Neural cell (in vitro differentiated cells): ENCODE measurements around the gene PNPLA2. TPM values are rescaled to one million over a fixed set of nuclear protein-coding genes. Genes with fewer than 3 reads are reported as not detected.

Source experiments
- H2AFZ ChIP-seq: fragments of 200-600, 300-800 bp; sonication (generic), shearing (Covaris generic); 2 replicates; pipeline ENCODE4 v1.6.0; 2014; ENCODE audit warnings: low read depth, mild to moderate bottlenecking, antibody characterized with exemption, low read length, moderate library complexity
- H3F3A ChIP-seq: fragments of 200-600 bp; shearing (Covaris generic); 2 replicates; pipeline ENCODE4 v1.6.1; 2016; ENCODE audit warnings: mild to moderate bottlenecking, moderate library complexity, mixed read lengths, antibody characterized with exemption, low read length; ENCODE audit not compliant: insufficient read depth, poor library complexity, severe bottlenecking
- H3K27ac ChIP-seq: fragments of 200-600, 300-800 bp; sonication (generic), shearing (Covaris generic); 2 replicates; pipeline ENCODE4 v1.5.1; 2014; ENCODE audit warnings: mild to moderate bottlenecking, low read length, moderate library complexity
- H3K27me3 ChIP-seq: fragments of 300-800, 200-600 bp; sonication (generic), shearing (Covaris generic); 2 replicates; pipeline ENCODE4 v1.6.0; 2014; ENCODE audit warnings: mild to moderate bottlenecking, low read depth, low read length, moderate library complexity; ENCODE audit not compliant: insufficient read depth
- H3K36me3 ChIP-seq: fragments of 300-800, 200-600 bp; sonication (generic), shearing (Covaris generic); 2 replicates; pipeline ENCODE4 v1.5.1; 2014; ENCODE audit warnings: mild to moderate bottlenecking, antibody characterized with exemption, low read length, moderate library complexity; ENCODE audit not compliant: insufficient read depth
- H3K4me2 ChIP-seq: fragments of 300-800, 200-600 bp; sonication (generic), shearing (Covaris generic); 2 replicates; pipeline ENCODE4 v1.6.0; 2014; ENCODE audit warnings: mild to moderate bottlenecking, low read length
- H3K4me3 ChIP-seq: fragments of 300-800, 200-600 bp; sonication (generic), shearing (Covaris generic); 2 replicates; pipeline ENCODE4 v1.5.1; 2014; ENCODE audit warnings: mild to moderate bottlenecking, low read length, moderate library complexity
- H3K79me2 ChIP-seq: fragments of 200-600 bp; shearing (Covaris generic); replicated peaks from 2 replicates; pipeline ENCODE4 v1.6.0; 2014; ENCODE audit warnings: mild to moderate bottlenecking, low read length, moderate library complexity; ENCODE audit not compliant: insufficient read depth
- H3K9ac ChIP-seq: fragments of 300-800, 200-600 bp; sonication (generic), shearing (Covaris generic); 2 replicates; pipeline ENCODE4 v1.6.1; 2016; ENCODE audit warnings: mild to moderate bottlenecking, low read length, mixed read lengths
- H3K9me2 ChIP-seq: fragments of 200-600 bp; shearing (Covaris generic); 2 replicates; pipeline ENCODE4 v1.6.1; 2016; ENCODE audit warnings: mild to moderate bottlenecking, low read length, mixed read lengths; ENCODE audit not compliant: insufficient read depth
- H3K9me3 ChIP-seq: fragments of 200-600, 300-800 bp; sonication (generic), shearing (Covaris generic); 2 replicates; pipeline ENCODE4 v1.6.1; 2016; ENCODE audit warnings: mild to moderate bottlenecking, mixed run types, low read length, moderate library complexity, mixed read lengths
- H4K20me1 ChIP-seq: fragments of 200-600 bp; shearing (Covaris generic); 2 replicates; pipeline ENCODE4 v1.6.1; 2016; ENCODE audit warnings: mild to moderate bottlenecking, mixed run types; ENCODE audit not compliant: insufficient read depth
- CTCF ChIP-seq: fragments of 450-650 bp; IDR thresholded peaks from 2 replicates; pipeline ENCODE4 v1.5.1; 2014; ENCODE audit warnings: antibody characterized with exemption, mild to moderate bottlenecking, moderate library complexity; ENCODE audit not compliant: poor library complexity, severe bottlenecking
- EP300 ChIP-seq: fragments of 450-650 bp; conservative IDR thresholded peaks from 2 replicates; pipeline ENCODE4 v1.6.1; 2014; ENCODE audit warnings: antibody characterized with exemption, mild to moderate bottlenecking, moderate library complexity; ENCODE audit not compliant: poor library complexity, severe bottlenecking
- EZH2 ChIP-seq: fragments of 200-600, 300-800 bp; shearing (Covaris generic), sonication (generic); IDR thresholded peaks from 2 replicates; pipeline ENCODE4 v1.6.1; 2014; ENCODE audit warnings: antibody characterized with exemption, low read length, borderline replicate concordance, mild to moderate bottlenecking; ENCODE audit not compliant: insufficient read depth, poor library complexity, severe bottlenecking
- MXI1 ChIP-seq: fragments of 450-650 bp; conservative IDR thresholded peaks from 2 replicates; pipeline ENCODE4 v1.6.1; 2014; ENCODE audit warnings: antibody characterized with exemption, mild to moderate bottlenecking; ENCODE audit not compliant: poor library complexity, severe bottlenecking
- POLR2AphosphoS5 ChIP-seq: IDR thresholded peaks from 2 replicates; pipeline ENCODE4 v1.6.1; 2012
- RAD21 ChIP-seq: fragments of 450-650 bp; conservative IDR thresholded peaks from 2 replicates; pipeline ENCODE4 v1.6.1; 2014; ENCODE audit warnings: antibody characterized with exemption, mild to moderate bottlenecking, moderate library complexity
- REST ChIP-seq: IDR thresholded peaks from 2 replicates; pipeline ENCODE4 v1.6.1; 2012; ENCODE audit warnings: borderline replicate concordance
- SMC3 ChIP-seq: fragments of 450-650 bp; conservative IDR thresholded peaks from 2 replicates; pipeline ENCODE4 v1.6.1; 2014; ENCODE audit warnings: antibody characterized with exemption, mild to moderate bottlenecking, moderate library complexity; ENCODE audit not compliant: poor library complexity
- TAF1 ChIP-seq: IDR thresholded peaks from 2 replicates; pipeline ENCODE4 v1.6.1; 2012; ENCODE audit warnings: low read depth
- polyA plus RNA-seq: library from polyadenylated mRNA; depleted of rRNA; stranded (reverse); fragments of >200 nt; gene quantifications from 2 replicates; pipeline ENCODE4 v1.2.3, GENCODE V29; 2014

Gene PNPLA2
- polyA plus RNA-seq, 1 donor from 2014 or later = 7.8 TPM

- Histone ChIP-seq H3K4me3 (peak overlapping the region; percentile 30), H4K20me1 (no peaks in the 10 kb centered on the region), H3K9ac (no peak overlapping the region), H3K9me2 (no peaks in the 10 kb centered on the region), H3K79me2 (no peaks in the 10 kb centered on the region), H3K27ac (no peak overlapping the region), H3K27me3 (peaks cover under 1% of the 10 kb centered on the region), H3K36me3 (no peaks in the 10 kb centered on the region), H3K4me2 (no peak overlapping the region), H3K9me3 (no peaks in the 10 kb centered on the region), H3F3A (no peaks in the 10 kb centered on the region), H2AFZ (no peak overlapping the region)
- TF ChIP-seq EP300 = no peak
- TF ChIP-seq SMC3 = no peak
- no peak for TF ChIP-seq TAF1
- TF ChIP-seq POLR2AphosphoS5 = no peak
- no peak for TF ChIP-seq RAD21
- TF ChIP-seq REST = no peak
- TF ChIP-seq MXI1 = no peak
- TF ChIP-seq EZH2 = no peak
- TF ChIP-seq CTCF = no peak
Measured at GRCh38 chr11:855796-856195, 37.1 kb downstream of the PNPLA2 start.

- Histone ChIP-seq H3K4me3 (peak overlapping the region; percentile 30), H3K27ac (peak overlapping the region; percentile 28), H3K4me2 (no peak overlapping the region), H3K27me3 (no peaks in the 10 kb centered on the region), H3K79me2 (no peaks in the 10 kb centered on the region), H3K9ac (peak overlapping the region; percentile 23), H4K20me1 (no peaks in the 10 kb centered on the region), H3K36me3 (no peaks in the 10 kb centered on the region), H3F3A (no peaks in the 10 kb centered on the region), H3K9me3 (no peaks in the 10 kb centered on the region), H3K9me2 (no peaks in the 10 kb centered on the region), H2AFZ (no peak overlapping the region)
- TF ChIP-seq EZH2 (no peak), POLR2AphosphoS5 (no peak), RAD21 (no peak), REST (no peak), CTCF (no peak), EP300 (no peak), SMC3 (no peak), MXI1 (no peak), TAF1 (no peak)
Measured at GRCh38 chr11:856397-856796, 37.7 kb downstream of the PNPLA2 start.
